HL-60 (cell line): ENCODE data around the gene ESPN.

Experiments used
- GABPA ChIP-seq: IDR thresholded peaks from 2 replicates; pipeline ENCODE4 v1.6.1; 2012; ENCODE audit warnings: low read depth
- POLR2AphosphoS5 ChIP-seq: IDR thresholded peaks from 2 replicates; pipeline ENCODE4 v1.6.1; 2012; ENCODE audit warnings: low read depth
- SPI1 ChIP-seq: IDR thresholded peaks from 2 replicates; pipeline ENCODE4 v1.6.1; 2012; ENCODE audit warnings: low read depth, mild to moderate bottlenecking, borderline replicate concordance
- TF ChIP-seq, protein P1 (sequence below): IDR thresholded peaks from one replicate; pipeline ENCODE4 v1.5.1; 2011; ENCODE audit warnings: low read length, control low read depth, inconsistent platforms; ENCODE audit not compliant: insufficient read depth
- TF ChIP-seq, protein P2 (sequence below): IDR thresholded peaks from 2 replicates; pipeline ENCODE4 v1.6.1; 2012; ENCODE audit warnings: low read depth; ENCODE audit not compliant: insufficient replicate concordance

DNA sequence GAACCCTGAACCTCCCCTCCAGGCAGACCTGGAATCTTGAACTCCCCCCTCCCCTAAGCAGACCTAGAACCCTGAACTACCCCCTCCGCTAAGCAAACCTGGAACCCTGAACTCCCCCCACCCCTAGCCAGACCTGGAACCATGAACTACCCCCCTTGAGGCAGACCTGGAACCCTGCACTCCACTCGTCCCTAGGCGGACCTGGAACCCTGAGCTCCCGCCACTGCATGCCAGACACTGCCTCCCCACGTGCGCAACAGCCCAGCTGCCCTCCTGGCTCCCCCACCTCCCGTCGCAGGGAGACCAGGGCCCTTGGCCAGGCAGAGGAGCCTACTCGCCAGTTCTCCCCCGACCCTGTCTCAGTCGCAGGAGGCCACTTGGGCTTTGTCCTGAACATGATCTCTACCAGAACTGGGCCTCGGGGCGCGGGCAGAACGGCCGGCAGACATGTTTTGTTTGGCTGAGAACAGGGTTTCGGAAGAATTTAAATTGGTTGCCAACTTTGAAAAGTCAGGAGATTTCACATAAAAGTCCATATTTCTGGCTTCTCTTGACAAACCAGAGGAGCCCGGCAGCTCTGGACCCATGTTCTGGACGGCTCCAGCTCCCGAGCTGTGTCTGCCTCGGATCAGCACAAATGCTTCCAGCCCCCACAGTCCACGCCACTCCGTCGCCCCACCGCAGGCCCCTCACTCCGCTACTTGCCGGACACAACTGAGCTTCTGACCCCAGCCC is 76.1 kb downstream of the ESPN start:
- TF ChIP-seq, protein P1, sequence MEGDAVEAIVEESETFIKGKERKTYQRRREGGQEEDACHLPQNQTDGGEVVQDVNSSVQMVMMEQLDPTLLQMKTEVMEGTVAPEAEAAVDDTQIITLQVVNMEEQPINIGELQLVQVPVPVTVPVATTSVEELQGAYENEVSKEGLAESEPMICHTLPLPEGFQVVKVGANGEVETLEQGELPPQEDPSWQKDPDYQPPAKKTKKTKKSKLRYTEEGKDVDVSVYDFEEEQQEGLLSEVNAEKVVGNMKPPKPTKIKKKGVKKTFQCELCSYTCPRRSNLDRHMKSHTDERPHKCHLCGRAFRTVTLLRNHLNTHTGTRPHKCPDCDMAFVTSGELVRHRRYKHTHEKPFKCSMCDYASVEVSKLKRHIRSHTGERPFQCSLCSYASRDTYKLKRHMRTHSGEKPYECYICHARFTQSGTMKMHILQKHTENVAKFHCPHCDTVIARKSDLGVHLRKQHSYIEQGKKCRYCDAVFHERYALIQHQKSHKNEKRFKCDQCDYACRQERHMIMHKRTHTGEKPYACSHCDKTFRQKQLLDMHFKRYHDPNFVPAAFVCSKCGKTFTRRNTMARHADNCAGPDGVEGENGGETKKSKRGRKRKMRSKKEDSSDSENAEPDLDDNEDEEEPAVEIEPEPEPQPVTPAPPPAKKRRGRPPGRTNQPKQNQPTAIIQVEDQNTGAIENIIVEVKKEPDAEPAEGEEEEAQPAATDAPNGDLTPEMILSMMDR = no peak
- no peak for TF ChIP-seq SPI1
- TF ChIP-seq POLR2AphosphoS5 = no peak
- no peak for TF ChIP-seq GABPA
- TF ChIP-seq, protein P2, sequence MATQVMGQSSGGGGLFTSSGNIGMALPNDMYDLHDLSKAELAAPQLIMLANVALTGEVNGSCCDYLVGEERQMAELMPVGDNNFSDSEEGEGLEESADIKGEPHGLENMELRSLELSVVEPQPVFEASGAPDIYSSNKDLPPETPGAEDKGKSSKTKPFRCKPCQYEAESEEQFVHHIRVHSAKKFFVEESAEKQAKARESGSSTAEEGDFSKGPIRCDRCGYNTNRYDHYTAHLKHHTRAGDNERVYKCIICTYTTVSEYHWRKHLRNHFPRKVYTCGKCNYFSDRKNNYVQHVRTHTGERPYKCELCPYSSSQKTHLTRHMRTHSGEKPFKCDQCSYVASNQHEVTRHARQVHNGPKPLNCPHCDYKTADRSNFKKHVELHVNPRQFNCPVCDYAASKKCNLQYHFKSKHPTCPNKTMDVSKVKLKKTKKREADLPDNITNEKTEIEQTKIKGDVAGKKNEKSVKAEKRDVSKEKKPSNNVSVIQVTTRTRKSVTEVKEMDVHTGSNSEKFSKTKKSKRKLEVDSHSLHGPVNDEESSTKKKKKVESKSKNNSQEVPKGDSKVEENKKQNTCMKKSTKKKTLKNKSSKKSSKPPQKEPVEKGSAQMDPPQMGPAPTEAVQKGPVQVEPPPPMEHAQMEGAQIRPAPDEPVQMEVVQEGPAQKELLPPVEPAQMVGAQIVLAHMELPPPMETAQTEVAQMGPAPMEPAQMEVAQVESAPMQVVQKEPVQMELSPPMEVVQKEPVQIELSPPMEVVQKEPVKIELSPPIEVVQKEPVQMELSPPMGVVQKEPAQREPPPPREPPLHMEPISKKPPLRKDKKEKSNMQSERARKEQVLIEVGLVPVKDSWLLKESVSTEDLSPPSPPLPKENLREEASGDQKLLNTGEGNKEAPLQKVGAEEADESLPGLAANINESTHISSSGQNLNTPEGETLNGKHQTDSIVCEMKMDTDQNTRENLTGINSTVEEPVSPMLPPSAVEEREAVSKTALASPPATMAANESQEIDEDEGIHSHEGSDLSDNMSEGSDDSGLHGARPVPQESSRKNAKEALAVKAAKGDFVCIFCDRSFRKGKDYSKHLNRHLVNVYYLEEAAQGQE = no peak
